Transverse colon (tissue), 4 donors: ENCODE measurements around the gene AMMECR1. TPM values are rescaled to one million over a fixed set of nuclear protein-coding genes. Genes with fewer than 3 reads are reported as not detected.
A peak's percentile ranks its signal among the peaks of the same experiment; 100 is the strongest.

Experiments used
- DNase-seq: peaks from one replicate; pipeline ENCODE4 v3.0.0-alpha.2; 2019
- H3K27ac ChIP-seq, 4 donors: fragments of 200-600 bp; sonication (generic); 2 replicates each; pipeline ENCODE4 v1.5.1; 2016 to 2018; ENCODE audit warnings: inconsistent platforms in 4 of 4
- H3K27me3 ChIP-seq: fragments of 200-600 bp; sonication (generic); 2 replicates; pipeline ENCODE4 v1.5.1; 2017; ENCODE audit warnings: inconsistent platforms
- H3K36me3 ChIP-seq, 4 donors: fragments of 200-600 bp; sonication (generic); 2 replicates each; pipeline ENCODE4 v1.5.1; 2017 to 2019; ENCODE audit warnings: inconsistent platforms in 4 of 4
- H3K4me1 ChIP-seq, 4 donors: fragments of 200-600 bp; sonication (generic); 2 replicates each; pipeline ENCODE4 v1.5.1; 2017 to 2020; ENCODE audit warnings: inconsistent platforms in 4 of 4
- H3K4me3 ChIP-seq, 4 donors: fragments of 200-600 bp; sonication (generic); 1 replicate in 1 of 4; 2 replicates in 3 of 4; pipeline versions ENCODE4 v1.5.1 to v1.6.1; 2017 to 2019; ENCODE audit warnings: inconsistent platforms in 4 of 4
- H3K9me3 ChIP-seq, 2 donors: fragments of 200-600 bp; sonication (generic); 2 replicates each; pipeline ENCODE4 v1.5.1; 2017 to 2019; ENCODE audit warnings: inconsistent platforms in 2 of 2
- EP300 ChIP-seq: sonication (generic); formaldehyde crosslinking; IDR thresholded peaks from one replicate; pipeline ENCODE4 v1.6.1; 2017; ENCODE audit warnings: antibody characterized with exemption, low read depth
- POLR2A ChIP-seq: fragments of 450-650 bp; IDR thresholded peaks from one replicate; pipeline ENCODE4 v1.6.1; 2016; ENCODE audit warnings: antibody characterized with exemption, mild to moderate bottlenecking, moderate library complexity
- POLR2AphosphoS5 ChIP-seq, 3 donors: sonication (generic); formaldehyde crosslinking; IDR thresholded peaks; one replicate each; pipeline ENCODE4 v1.6.1; 2016; ENCODE audit warnings: antibody characterized with exemption in 3 of 3
- WGBS, 2 donors: methylation state at CpG; one replicate each; pipeline ENCODE4 v1.1.5; 2018; ENCODE audit warnings: low coverage in 1 of 2; 5-methylcytosine and 5-hydroxymethylcytosine counted together
- in situ Hi-C, 4 donors: fragments of 200-750 bp; cut with MboI; loops; one replicate each; pipeline versions ENCODE4 v1.15.0 to v1.15.1; 2017; ENCODE audit warnings: low sequenced_read_pairs in 3 of 4, low pct_ligation_motif_present in 1 of 4, low pct_unique_long_range_greater_than_20kb in 1 of 4
- intact Hi-C: fragments of 100-400 bp; cut with DNase I; formaldehyde crosslinking; loops from one replicate; pipeline ENCODE4 v1.15.1; 2023; ENCODE audit warnings: low total_unique reads
- total RNA-seq, 4 donors: library from RNA; depleted of rRNA; stranded (reverse); fragments of >200 nt; gene quantifications; one replicate each; pipeline ENCODE4 v1.1.0, GENCODE V29; 2016
- TF ChIP-seq, protein P1 (sequence below), 5 experiments: fragments of 200-600 bp in 3 of 5; fragments of 450-650 bp in 2 of 5; sonication (generic) in 3 of 5; IDR thresholded peaks; 1 replicate in 2 of 5; 2 replicates in 3 of 5; pipeline ENCODE4 v1.5.1; 2016 to 2017; ENCODE audit warnings: antibody characterized with exemption in 5 of 5, inconsistent platforms in 3 of 5, mild to moderate bottlenecking in 2 of 5, moderate library complexity in 1 of 5

Gene AMMECR1
- total RNA-seq, 4 donors from 2014 or later = 2.6 to 15.3 (median 8.6) TPM

DNA sequence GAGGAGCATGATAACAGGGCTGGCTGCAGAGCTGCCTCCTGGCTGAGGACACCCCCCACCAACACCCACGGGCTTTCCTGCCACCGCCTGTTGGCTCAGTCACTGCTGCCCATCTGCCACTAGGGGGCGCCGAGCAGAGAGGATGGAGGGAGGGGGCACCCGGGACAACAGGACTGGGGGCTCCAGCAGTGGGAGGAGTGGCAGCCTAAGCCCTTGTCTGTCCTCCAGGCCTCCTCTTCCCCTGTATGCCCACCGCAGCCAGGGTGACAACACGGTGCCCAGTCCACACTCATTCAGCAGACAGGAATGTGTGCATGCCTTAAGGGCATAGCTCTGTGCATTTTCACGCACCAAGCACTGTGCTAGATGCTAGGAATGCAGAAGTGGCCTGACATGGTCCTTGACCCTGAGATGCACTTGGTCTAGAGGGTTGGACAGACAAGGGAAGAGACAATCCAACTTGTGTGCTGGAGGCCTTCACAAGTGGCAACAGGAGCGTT lies 149.9 kb downstream of the AMMECR1 start:
- 49% methylated on average over 7 of the region's 9 CpGs; no CpG with 5 or more reads in 1 of the 2 donors for WGBS, 2 donors

DNA sequence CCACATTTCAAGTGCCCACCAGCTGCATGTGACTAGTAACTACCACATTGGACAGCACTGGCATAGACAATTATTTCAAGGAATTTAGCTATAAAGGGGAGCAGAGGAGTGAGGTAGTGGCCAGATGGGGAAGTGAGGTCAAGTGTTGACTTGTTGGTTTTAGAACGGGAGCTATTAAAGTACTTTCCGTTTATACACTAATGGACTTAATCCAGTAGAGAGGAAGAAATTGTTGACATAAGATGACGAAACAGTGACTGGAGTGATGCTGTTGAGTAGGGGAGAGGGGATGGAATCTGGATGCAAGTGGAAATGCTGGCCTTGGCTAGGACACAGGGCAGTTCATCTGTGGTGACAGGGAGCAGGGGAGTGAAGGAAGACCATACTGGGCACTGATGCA lies 154.4 kb downstream of the AMMECR1 start:
- H3K4me1 ChIP-seq = no peaks in the 10 kb centered on the region
- no peaks in the 10 kb centered on the region for H3K36me3 ChIP-seq
- H3K27ac ChIP-seq = no peak overlapping the region
- DNase-seq = no peak
- no peaks in the 10 kb centered on the region for H3K9me3 ChIP-seq
- H3K4me3 ChIP-seq = no peak overlapping the region
- TF ChIP-seq POLR2A = no peak
- TF ChIP-seq, protein P1, sequence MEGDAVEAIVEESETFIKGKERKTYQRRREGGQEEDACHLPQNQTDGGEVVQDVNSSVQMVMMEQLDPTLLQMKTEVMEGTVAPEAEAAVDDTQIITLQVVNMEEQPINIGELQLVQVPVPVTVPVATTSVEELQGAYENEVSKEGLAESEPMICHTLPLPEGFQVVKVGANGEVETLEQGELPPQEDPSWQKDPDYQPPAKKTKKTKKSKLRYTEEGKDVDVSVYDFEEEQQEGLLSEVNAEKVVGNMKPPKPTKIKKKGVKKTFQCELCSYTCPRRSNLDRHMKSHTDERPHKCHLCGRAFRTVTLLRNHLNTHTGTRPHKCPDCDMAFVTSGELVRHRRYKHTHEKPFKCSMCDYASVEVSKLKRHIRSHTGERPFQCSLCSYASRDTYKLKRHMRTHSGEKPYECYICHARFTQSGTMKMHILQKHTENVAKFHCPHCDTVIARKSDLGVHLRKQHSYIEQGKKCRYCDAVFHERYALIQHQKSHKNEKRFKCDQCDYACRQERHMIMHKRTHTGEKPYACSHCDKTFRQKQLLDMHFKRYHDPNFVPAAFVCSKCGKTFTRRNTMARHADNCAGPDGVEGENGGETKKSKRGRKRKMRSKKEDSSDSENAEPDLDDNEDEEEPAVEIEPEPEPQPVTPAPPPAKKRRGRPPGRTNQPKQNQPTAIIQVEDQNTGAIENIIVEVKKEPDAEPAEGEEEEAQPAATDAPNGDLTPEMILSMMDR (IDR thresholded peaks at IDR 0.05) = no peak
- TF ChIP-seq EP300 = no peak
- no peak for TF ChIP-seq POLR2AphosphoS5 (IDR thresholded peaks at IDR 0.05)
- no peaks in the 10 kb centered on the region for H3K27me3 ChIP-seq
- intact Hi-C loops = no loop called here
- in situ Hi-C loops = loop anchor here in 2 of 4 donors (5.0 to 10.0 kb wide), 2 partner anchors 241 to 244 kb away; no protein-coding TSS in a partner anchor
- 63 to 80% methylated on average over 3 of the region's 3 CpGs for WGBS, 2 donors

More for the DNA sequence above, 149.9 kb downstream of the AMMECR1 start:
- H3K27me3 ChIP-seq = no peaks in the 10 kb centered on the region
- H3K4me1 ChIP-seq = no peaks in the 10 kb centered on the region
- intact Hi-C loops (loop anchor here (5.0 kb wide), 1 partner anchor 249 kb away; no protein-coding TSS in a partner anchor), in situ Hi-C loops (loop anchor here in 1 of 4 donors (10.0 kb wide), 1 partner anchor 237 kb away; no protein-coding TSS in a partner anchor)
- H3K36me3 ChIP-seq = no peaks in the 10 kb centered on the region
- no peak overlapping the region for H3K27ac ChIP-seq
- TF ChIP-seq, protein P1 (IDR thresholded peaks at IDR 0.05) = peak; percentile 17 to 55 (median 36)
- TF ChIP-seq POLR2AphosphoS5 (IDR thresholded peaks at IDR 0.05) = no peak
- no peaks in the 10 kb centered on the region for H3K9me3 ChIP-seq
- no peak overlapping the region for H3K4me3 ChIP-seq
- peak; percentile 22 for DNase-seq

GRCh38 chrX:110162867-110163266 lies 155.0 kb downstream of the AMMECR1 start:
- intact Hi-C loops = no loop called here
- Histone ChIP-seq H3K4me3 (no peak overlapping the region), H3K27me3 (no peaks in the 10 kb centered on the region), H3K36me3 (no peaks in the 10 kb centered on the region), H3K9me3 (no peaks in the 10 kb centered on the region), H3K4me1 (no peaks in the 10 kb centered on the region), H3K27ac (no peak overlapping the region)
- no peak for DNase-seq
- in situ Hi-C loops = loop anchor here in 2 of 4 donors (5.0 to 10.0 kb wide), 2 partner anchors 242 to 244 kb away; no protein-coding TSS in a partner anchor
- TF ChIP-seq POLR2A = no peak
- no peak for TF ChIP-seq EP300
- no peak for TF ChIP-seq POLR2AphosphoS5 (IDR thresholded peaks at IDR 0.05)
- TF ChIP-seq, protein P1 (IDR thresholded peaks at IDR 0.05) = no peak
- WGBS, 2 donors = 33 to 42% methylated on average over 1 of the region's 1 CpG

- in situ Hi-C loops = loop anchor here in 2 of 4 donors (5.0 to 10.0 kb wide), 2 partner anchors 243 to 245 kb away; no protein-coding TSS in a partner anchor
Observed at GRCh38 chrX:110162131-110162530, 155.8 kb downstream of the AMMECR1 start.

More at GRCh38 chrX:110162131-110162530, 155.8 kb downstream of the AMMECR1 start:
- no peaks in the 10 kb centered on the region for H3K4me1 ChIP-seq
- H3K27ac ChIP-seq = no peak overlapping the region
- H3K4me3 ChIP-seq = no peak overlapping the region
- TF ChIP-seq, protein P1 (IDR thresholded peaks at IDR 0.05) = no peak
- H3K9me3 ChIP-seq = no peaks in the 10 kb centered on the region
- no peaks in the 10 kb centered on the region for H3K36me3 ChIP-seq
- DNase-seq = no peak
- WGBS, 2 donors = 100% methylated on average over 1 of the region's 1 CpG; no CpG with 5 or more reads in 1 of the 2 donors
- H3K27me3 ChIP-seq = no peaks in the 10 kb centered on the region
- intact Hi-C loops = no loop called here
